ENCODE results near the gene DNM1L.
A peak's percentile ranks its signal among the peaks of the same experiment; 100 is the strongest.

Gene DNM1L

GRCh38 chr12:32734952-32735351 lies 55.9 kb downstream of the DNM1L start:
- TF ChIP-seq CTCF (IDR thresholded peaks at IDR 0.05; ENCODE audit: insufficient read depth, low read depth, low read length, missing control alignments) = no peak
- no peak for DNase-seq (ENCODE audit: low read depth)
- H3K4me3 ChIP-seq (ENCODE audit: low read length) = no peak overlapping the region

GRCh38 chr12:32736445-32736844 lies 57.3 kb downstream of the DNM1L start:
- TF ChIP-seq CTCF (IDR thresholded peaks at IDR 0.05; ENCODE audit: insufficient read depth, low read depth, low read length, missing control alignments) = no peak
- no peak overlapping the region for H3K4me3 ChIP-seq (ENCODE audit: low read length)
- DNase-seq (ENCODE audit: low read depth) = no peak

- DNase-seq (ENCODE audit: low read depth) = no peak
- no peak overlapping the region for H3K4me3 ChIP-seq (ENCODE audit: low read length)
- no peak for TF ChIP-seq CTCF (IDR thresholded peaks at IDR 0.05; ENCODE audit: insufficient read depth, low read depth, low read length, missing control alignments)
These were observed 58.6 kb downstream of the DNM1L start for GRCh38 chr12:32737715-32738114.

GRCh38 chr12:32739279-32739678 lies 60.2 kb downstream of the DNM1L start:
- no peak for DNase-seq (ENCODE audit: low read depth)
- TF ChIP-seq CTCF (IDR thresholded peaks at IDR 0.05; ENCODE audit: insufficient read depth, low read depth, low read length, missing control alignments) = no peak
- no peak overlapping the region for H3K4me3 ChIP-seq (ENCODE audit: low read length)

- DNase-seq (ENCODE audit: low read depth) = no peak
- no peak overlapping the region for H3K4me3 ChIP-seq (ENCODE audit: low read length)
- TF ChIP-seq CTCF (IDR thresholded peaks at IDR 0.05; ENCODE audit: insufficient read depth, low read depth, low read length, missing control alignments) = no peak
These were observed 63.0 kb downstream of the DNM1L start for GRCh38 chr12:32742133-32742532.

- no peak for DNase-seq (ENCODE audit: low read depth)
- no peak for TF ChIP-seq CTCF (IDR thresholded peaks at IDR 0.05; ENCODE audit: insufficient read depth, low read depth, low read length, missing control alignments)
- no peak overlapping the region for H3K4me3 ChIP-seq (ENCODE audit: low read length)
These were observed 64.2 kb downstream of the DNM1L start for GRCh38 chr12:32743264-32743663.

- TF ChIP-seq CTCF (IDR thresholded peaks at IDR 0.05; ENCODE audit: insufficient read depth, low read depth, low read length, missing control alignments) = no peak
- no peak for DNase-seq (ENCODE audit: low read depth)
- peak overlapping the region; percentile 98 for H3K4me3 ChIP-seq (ENCODE audit: low read length)
These were observed 74.5 kb downstream of the DNM1L start for GRCh38 chr12:32753605-32754004.

All from epithelial cell of esophagus (primary cell).